ENCODE data around the gene KRCC1.
A peak's percentile ranks its signal among the peaks of the same experiment; 100 is the strongest.
"Not testable (repeated sequence)": the region's sequence is repeated elsewhere in the genome, so short reads cannot be mapped to it uniquely, and the experiment has no call there.

KRCC1 gene

GRCh38 chr2:88042476-88042875 is 13.1 kb downstream of the KRCC1 start:
- no peak for FAIRE-seq
- no peak for DNase-seq (ENCODE audit: low spot score)

GRCh38 chr2:88038263-88039105 is 17.1 kb downstream of the KRCC1 start:
- FAIRE-seq (peak; percentile 99), DNase-seq (ENCODE audit: low spot score) (peak; percentile 98)

- FAIRE-seq (no peak), DNase-seq (ENCODE audit: low spot score) (no peak)
These were observed 19.0 kb downstream of the KRCC1 start for GRCh38 chr2:88036606-88037005.

GRCh38 chr2:88036182-88036581 is 19.4 kb downstream of the KRCC1 start:
- FAIRE-seq: no peak

GRCh38 chr2:88032070-88032702 is 23.4 kb downstream of the KRCC1 start:
- DNase-seq (ENCODE audit: low spot score) (no peak), FAIRE-seq (no peak)

More at GRCh38 chr2:88036182-88036581, 19.4 kb downstream of the KRCC1 start:
- no peak for DNase-seq (ENCODE audit: low spot score)

GRCh38 chr2:88028931-88029330 is 26.7 kb downstream of the KRCC1 start:
- FAIRE-seq (no peak), DNase-seq (ENCODE audit: low spot score) (no peak)

- DNase-seq (ENCODE audit: low spot score): no peak
These were observed 27.7 kb downstream of the KRCC1 start for GRCh38 chr2:88027697-88028389.

GRCh38 chr2:88024509-88024908 is 31.1 kb downstream of the KRCC1 start:
- DNase-seq (ENCODE audit: low spot score) (no peak), FAIRE-seq (no peak)

More at GRCh38 chr2:88027697-88028389, 27.7 kb downstream of the KRCC1 start:
- FAIRE-seq: no peak

- FAIRE-seq: no peak
- DNase-seq (ENCODE audit: low spot score): no peak
These were observed 33.0 kb downstream of the KRCC1 start for GRCh38 chr2:88022669-88022921.

- DNase-seq (ENCODE audit: low spot score) (no peak), FAIRE-seq (no peak)
These were observed 35.6 kb downstream of the KRCC1 start for GRCh38 chr2:88019985-88020384.

- DNase-seq (ENCODE audit: low spot score) (no peak), FAIRE-seq (no peak)
These were observed 36.7 kb downstream of the KRCC1 start for GRCh38 chr2:88018909-88019308.

GRCh38 chr2:88018077-88018805 is 37.3 kb downstream of the KRCC1 start:
- peak; percentile 17 for DNase-seq (ENCODE audit: low spot score)
- FAIRE-seq: not testable (repeated sequence)

- FAIRE-seq; DNase-seq (ENCODE audit: low spot score): not testable (repeated sequence)
These were observed 37.9 kb downstream of the KRCC1 start for GRCh38 chr2:88017780-88018038.

GRCh38 chr2:88016960-88017779 is 38.4 kb downstream of the KRCC1 start:
- DNase-seq (ENCODE audit: low spot score) (peak; percentile 53), FAIRE-seq (no peak)

- DNase-seq (ENCODE audit: low spot score) (peak; percentile 99), FAIRE-seq (peak; percentile 79)
These were observed 39.3 kb downstream of the KRCC1 start, which contains the start of gene RNU2-63P for GRCh38 chr2:88016086-88016959. Gene RNU2-63P, minus strand, starts transcription at chr2:88016547.

- FAIRE-seq: no peak
These were observed 44.6 kb downstream of the KRCC1 start for GRCh38 chr2:88011011-88011410.

GRCh38 chr2:88010136-88010535 is 45.4 kb downstream of the KRCC1 start:
- no peak for FAIRE-seq
- no peak for DNase-seq (ENCODE audit: low spot score)

More at GRCh38 chr2:88011011-88011410, 44.6 kb downstream of the KRCC1 start:
- no peak for DNase-seq (ENCODE audit: low spot score)

GRCh38 chr2:88006912-88007439 is 48.6 kb downstream of the KRCC1 start:
- DNase-seq (ENCODE audit: low spot score) (no peak), FAIRE-seq (no peak)

- no peak for DNase-seq (ENCODE audit: low spot score)
- no peak for FAIRE-seq
These were observed 49.8 kb downstream of the KRCC1 start for GRCh38 chr2:88005776-88006175.

Data from RCC 7860 (cell line).